ENCODE measurements around the gene FUZ.
A peak's percentile ranks its signal among the peaks of the same experiment; 100 is the strongest.

FUZ gene

DNA sequence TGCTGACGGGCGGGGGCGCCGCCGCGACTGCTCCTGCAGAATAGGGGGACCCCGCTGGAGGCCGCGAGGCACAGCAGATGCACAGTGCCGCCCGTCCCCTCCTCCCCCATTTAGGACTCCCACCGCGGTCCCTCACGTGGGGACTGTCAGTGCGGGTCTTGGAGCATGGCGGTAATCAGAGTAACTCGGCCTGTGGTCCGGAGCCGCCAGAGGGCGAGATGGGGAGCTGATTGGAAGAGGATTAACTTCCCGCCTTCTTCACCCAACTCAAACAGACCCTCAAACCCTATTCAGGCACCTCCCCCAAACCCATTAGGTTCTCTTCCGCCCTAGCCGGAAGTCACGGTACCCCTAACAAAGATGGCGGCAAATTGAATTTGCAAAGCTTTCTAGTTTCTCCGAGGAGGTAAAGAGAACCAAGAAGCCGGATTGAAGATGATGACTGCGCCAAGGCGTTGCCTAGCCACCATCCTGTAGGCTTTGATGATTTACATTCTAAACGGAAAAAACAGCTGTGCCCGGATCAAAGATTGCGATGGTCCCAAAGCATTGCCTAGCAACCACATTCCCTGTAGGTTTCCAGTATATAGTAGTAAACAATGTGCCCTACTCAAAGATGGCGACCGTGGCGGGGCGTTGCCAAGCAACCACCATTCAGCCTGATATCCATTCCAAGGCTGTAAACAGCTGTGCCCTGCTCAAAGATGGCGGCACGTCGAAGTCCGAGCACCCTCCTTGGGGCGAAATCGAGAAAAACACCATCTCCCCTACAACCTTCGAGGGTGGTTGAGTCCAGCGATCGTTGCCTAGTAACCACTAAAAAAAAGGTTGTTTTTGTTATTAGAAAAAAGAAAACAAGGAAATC is at the start of gene FUZ:
Gene FUZ, minus strand, starts transcription at position 296 of the 865 bp plus-strand sequence. Its CDS starts 186 bp downstream, at position 110.
- no peaks in the 10 kb centered on the region for H3K36me3 ChIP-seq (ENCODE audit: insufficient read depth, low read length)
- H3K27ac ChIP-seq (ENCODE audit: low read depth, low read length) = peak within 1 kb of the TSS; percentile 29
- no peaks in the 10 kb centered on the region for H3K27me3 ChIP-seq (ENCODE audit: control insufficient read depth in 1 of 2, insufficient read depth in 2 of 2, low read length in 2 of 2)
- peaks cover 24% of the 10 kb centered on the region for H3K4me1 ChIP-seq (ENCODE audit: insufficient read depth, low read length)
- peak within 1 kb of the TSS; percentile 63 for H3K9ac ChIP-seq (ENCODE audit: low read length)
- peak within 1 kb of the TSS; percentile 38 to 92 for H3K4me3 ChIP-seq (ENCODE audit: low read depth in 1 of 2, low read length in 2 of 2)
- H3K9me3 ChIP-seq (ENCODE audit: low read length) = no peaks in the 10 kb centered on the region

- Histone ChIP-seq H3K9me3 (ENCODE audit: low read length) (no peaks in the 10 kb centered on the region), H3K9ac (ENCODE audit: low read length) (no peak overlapping the region), H3K27me3 (ENCODE audit: control insufficient read depth in 1 of 2, insufficient read depth in 2 of 2, low read length in 2 of 2) (no peaks in the 10 kb centered on the region), H3K36me3 (ENCODE audit: insufficient read depth, low read length) (peaks cover 22% of the 10 kb centered on the region), H3K4me3 (ENCODE audit: low read depth in 1 of 2, low read length in 2 of 2) (no peak overlapping the region), H3K4me1 (ENCODE audit: insufficient read depth, low read length) (peaks cover 21% of the 10 kb centered on the region), H3K27ac (ENCODE audit: low read depth, low read length) (no peak overlapping the region)
Measured at GRCh38 chr19:49862391-49863253, 49.5 kb upstream of the FUZ start.

DNA sequence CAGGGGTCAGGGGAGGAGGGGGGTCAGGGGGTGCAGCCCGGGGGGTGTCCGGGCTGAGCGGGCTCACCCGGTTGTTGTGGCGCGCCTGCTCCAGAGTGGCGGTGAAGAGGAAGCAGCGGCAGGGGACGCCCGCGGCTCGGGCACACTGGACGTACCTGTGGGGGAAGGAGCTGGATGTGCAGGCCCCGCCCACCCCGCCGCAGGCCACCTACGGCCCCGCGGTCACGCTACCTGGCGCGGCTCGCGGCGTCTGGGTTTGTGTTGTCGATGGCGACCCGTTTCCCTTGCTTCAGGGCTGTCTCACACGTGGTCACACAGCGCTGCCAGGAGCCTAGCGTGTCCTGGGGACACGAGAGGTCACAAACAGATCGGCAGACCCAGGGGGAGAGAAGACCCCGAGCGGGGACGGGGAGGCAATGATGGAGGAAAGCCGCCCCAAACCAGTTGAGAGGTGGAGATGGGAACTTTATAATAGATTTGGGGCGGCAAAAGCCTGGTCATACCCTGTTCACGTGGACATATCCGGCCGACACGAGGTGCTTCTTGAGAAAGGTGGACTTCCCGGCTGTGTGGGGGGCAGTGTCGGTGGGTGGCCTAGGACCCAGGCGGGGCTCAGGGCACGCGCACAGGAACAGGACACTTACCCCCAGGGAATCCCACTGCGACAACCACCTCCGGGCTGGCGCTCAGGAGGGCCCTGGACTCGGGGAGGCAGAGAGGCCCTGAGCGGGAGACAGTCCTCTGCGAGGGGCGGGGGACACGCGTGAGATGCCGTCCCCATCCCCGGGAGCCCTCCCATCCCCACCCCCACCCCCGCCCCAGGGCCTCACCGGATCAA is 48.7 kb upstream of the FUZ start:
- H3K4me1 ChIP-seq (ENCODE audit: insufficient read depth, low read length) = peaks cover 20% of the 10 kb centered on the region
- no peak overlapping the region for H3K4me3 ChIP-seq (ENCODE audit: low read depth in 1 of 2, low read length in 2 of 2)
- H3K27ac ChIP-seq (ENCODE audit: low read depth, low read length) = no peak overlapping the region
- no peaks in the 10 kb centered on the region for H3K27me3 ChIP-seq (ENCODE audit: control insufficient read depth in 1 of 2, insufficient read depth in 2 of 2, low read length in 2 of 2)
- no peak overlapping the region for H3K9ac ChIP-seq (ENCODE audit: low read length)
- H3K36me3 ChIP-seq (ENCODE audit: insufficient read depth, low read length) = peaks cover 26% of the 10 kb centered on the region
- no peaks in the 10 kb centered on the region for H3K9me3 ChIP-seq (ENCODE audit: low read length)

DNA sequence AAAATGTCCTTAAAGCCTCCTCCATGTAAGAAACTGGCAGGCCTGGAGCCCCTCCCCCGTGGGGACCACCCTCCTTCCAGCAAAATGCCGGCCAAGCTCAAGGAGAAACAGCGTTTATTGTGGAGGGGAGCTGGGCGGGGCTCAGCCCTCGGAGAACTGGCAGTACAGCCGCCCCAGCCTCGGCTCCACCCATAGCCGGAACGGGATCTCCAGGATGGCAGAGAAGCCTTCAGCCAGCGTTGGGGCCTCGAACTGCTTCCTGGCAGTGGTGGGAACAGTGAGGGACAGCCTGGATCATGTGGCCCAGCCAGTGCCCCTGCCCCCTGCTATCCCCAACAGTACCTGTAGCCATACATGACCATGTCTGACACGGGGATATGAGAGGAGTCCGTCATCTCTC is 48.0 kb upstream of the FUZ start:
- Histone ChIP-seq H3K27me3 (ENCODE audit: control insufficient read depth in 1 of 2, insufficient read depth in 2 of 2, low read length in 2 of 2) (no peaks in the 10 kb centered on the region), H3K9ac (ENCODE audit: low read length) (no peak overlapping the region), H3K4me3 (ENCODE audit: low read depth in 1 of 2, low read length in 2 of 2) (no peak overlapping the region), H3K36me3 (ENCODE audit: insufficient read depth, low read length) (peaks cover 26% of the 10 kb centered on the region), H3K4me1 (ENCODE audit: insufficient read depth, low read length) (peaks cover 14% of the 10 kb centered on the region), H3K27ac (ENCODE audit: low read depth, low read length) (peak overlapping the region; percentile 42), H3K9me3 (ENCODE audit: low read length) (no peaks in the 10 kb centered on the region)

DNA sequence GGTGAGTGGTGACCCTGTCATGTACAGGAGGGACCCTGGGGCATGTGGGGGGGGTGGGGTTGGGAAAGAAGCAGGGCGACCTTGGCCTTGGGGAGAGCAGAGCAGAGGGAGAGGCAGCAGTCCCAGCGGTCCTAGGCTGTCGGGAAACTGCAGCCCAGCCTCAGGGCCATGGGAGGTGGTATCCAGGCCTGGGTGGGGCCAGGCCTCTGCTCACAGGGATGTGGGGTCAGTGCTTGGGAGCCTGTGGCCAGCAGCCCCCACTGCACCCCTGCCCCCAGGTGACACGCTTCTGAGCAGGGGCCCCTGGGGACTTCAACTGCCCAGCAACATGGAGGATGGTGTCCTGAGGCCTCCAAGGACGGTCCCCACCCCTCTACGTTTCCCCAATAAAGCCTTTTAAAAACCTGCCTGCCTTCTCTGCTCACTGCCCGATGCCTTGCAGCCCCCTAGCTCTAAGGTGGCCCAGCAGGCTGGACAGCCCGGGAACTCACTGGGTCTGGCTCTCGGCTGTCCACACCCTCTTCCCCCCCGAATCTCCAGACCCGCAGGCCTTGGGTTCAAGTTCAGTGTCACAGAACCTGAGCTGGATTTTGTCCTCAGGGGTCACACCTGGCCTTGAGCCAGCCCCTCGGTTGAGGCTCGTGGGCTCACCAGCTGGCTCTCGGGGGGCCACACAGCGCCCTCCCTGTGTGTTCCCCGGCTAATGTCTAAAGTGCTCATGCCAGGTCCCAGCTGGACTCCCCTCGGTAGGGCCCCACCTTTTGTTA is 47.4 kb upstream of the FUZ start:
- Histone ChIP-seq H3K27me3 (ENCODE audit: control insufficient read depth in 1 of 2, insufficient read depth in 2 of 2, low read length in 2 of 2) (no peaks in the 10 kb centered on the region), H3K9ac (ENCODE audit: low read length) (no peak overlapping the region), H3K36me3 (ENCODE audit: insufficient read depth, low read length) (peaks cover 30% of the 10 kb centered on the region), H3K9me3 (ENCODE audit: low read length) (no peaks in the 10 kb centered on the region), H3K27ac (ENCODE audit: low read depth, low read length) (peak overlapping the region; percentile 42), H3K4me3 (ENCODE audit: low read depth in 1 of 2, low read length in 2 of 2) (no peak overlapping the region), H3K4me1 (ENCODE audit: insufficient read depth, low read length) (peaks cover 8% of the 10 kb centered on the region)

- H3K27ac ChIP-seq (ENCODE audit: low read depth, low read length) = no peak overlapping the region
- no peak overlapping the region for H3K4me3 ChIP-seq (ENCODE audit: low read depth in 1 of 2, low read length in 2 of 2)
- H3K9me3 ChIP-seq (ENCODE audit: low read length) = no peaks in the 10 kb centered on the region
Measured at GRCh38 chr19:49859682-49860335, 46.7 kb upstream of the FUZ start.

GRCh38 chr19:49858088-49858985 is 45.2 kb upstream of the FUZ start:
- peaks cover 17% of the 10 kb centered on the region for H3K36me3 ChIP-seq (ENCODE audit: insufficient read depth, low read length)
- H3K27me3 ChIP-seq (ENCODE audit: control insufficient read depth in 1 of 2, insufficient read depth in 2 of 2, low read length in 2 of 2) = no peaks in the 10 kb centered on the region
- no peak overlapping the region for H3K9ac ChIP-seq (ENCODE audit: low read length)
- H3K4me3 ChIP-seq (ENCODE audit: low read depth in 1 of 2, low read length in 2 of 2) = no peak overlapping the region
- H3K27ac ChIP-seq (ENCODE audit: low read depth, low read length) = no peak overlapping the region
- H3K4me1 ChIP-seq (ENCODE audit: insufficient read depth, low read length) = peaks cover 5% of the 10 kb centered on the region
- H3K9me3 ChIP-seq (ENCODE audit: low read length) = no peaks in the 10 kb centered on the region

More at GRCh38 chr19:49859682-49860335, 46.7 kb upstream of the FUZ start:
- H3K4me1 ChIP-seq (ENCODE audit: insufficient read depth, low read length) = peaks cover under 1% of the 10 kb centered on the region
- no peak overlapping the region for H3K9ac ChIP-seq (ENCODE audit: low read length)
- peaks cover 32% of the 10 kb centered on the region for H3K36me3 ChIP-seq (ENCODE audit: insufficient read depth, low read length)
- no peaks in the 10 kb centered on the region for H3K27me3 ChIP-seq (ENCODE audit: control insufficient read depth in 1 of 2, insufficient read depth in 2 of 2, low read length in 2 of 2)

- Histone ChIP-seq H3K4me3 (ENCODE audit: low read depth in 1 of 2, low read length in 2 of 2) (no peak overlapping the region), H3K27me3 (ENCODE audit: control insufficient read depth in 1 of 2, insufficient read depth in 2 of 2, low read length in 2 of 2) (no peaks in the 10 kb centered on the region), H3K9ac (ENCODE audit: low read length) (no peak overlapping the region), H3K9me3 (ENCODE audit: low read length) (no peaks in the 10 kb centered on the region), H3K36me3 (ENCODE audit: insufficient read depth, low read length) (peaks cover 14% of the 10 kb centered on the region), H3K4me1 (ENCODE audit: insufficient read depth, low read length) (peaks cover 11% of the 10 kb centered on the region), H3K27ac (ENCODE audit: low read depth, low read length) (no peak overlapping the region)
Measured at GRCh38 chr19:49857838-49858087, 44.7 kb upstream of the FUZ start.

DNA sequence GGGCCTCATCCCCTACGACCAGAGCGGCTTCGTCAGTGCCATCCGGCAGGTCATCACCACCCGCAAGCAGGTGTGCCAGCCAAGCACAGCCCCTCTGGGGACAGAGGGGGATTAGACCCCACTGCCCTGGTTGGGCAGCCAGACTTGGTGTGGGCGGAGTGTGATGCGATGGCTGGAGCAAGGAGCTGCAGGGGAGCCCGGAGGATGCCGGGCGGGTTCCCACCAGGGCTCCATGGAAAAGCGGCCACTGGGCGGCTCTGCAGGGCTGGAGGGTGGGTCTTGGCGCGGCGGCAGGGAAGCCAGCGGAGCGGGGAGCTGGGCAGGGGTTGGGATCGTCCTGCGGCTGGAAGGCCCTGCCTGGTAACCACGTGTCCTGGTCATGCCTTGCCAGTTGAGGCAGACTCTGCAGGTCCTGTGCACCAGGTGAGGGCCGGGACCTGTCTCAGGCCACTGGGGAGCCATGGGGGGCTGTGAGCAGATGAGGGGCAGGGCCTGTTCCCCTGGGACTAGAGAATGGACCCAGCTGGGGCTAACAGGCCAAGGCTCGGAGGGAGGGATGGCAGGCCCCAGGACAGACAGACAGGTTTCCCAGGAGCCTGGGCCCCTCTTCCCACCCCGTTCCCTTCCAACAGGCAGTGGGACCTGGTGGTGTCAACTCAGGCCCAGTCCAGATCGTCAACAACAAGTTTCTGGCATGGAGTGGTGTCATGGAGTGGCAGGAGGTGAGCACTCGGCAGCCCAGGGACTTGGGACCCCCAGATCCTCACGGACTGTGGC is 44.2 kb upstream of the FUZ start:
- no peaks in the 10 kb centered on the region for H3K9me3 ChIP-seq (ENCODE audit: low read length)
- H3K4me1 ChIP-seq (ENCODE audit: insufficient read depth, low read length) = peaks cover 16% of the 10 kb centered on the region
- H3K36me3 ChIP-seq (ENCODE audit: insufficient read depth, low read length) = peaks cover 14% of the 10 kb centered on the region
- H3K27ac ChIP-seq (ENCODE audit: low read depth, low read length) = no peak overlapping the region
- no peak overlapping the region for H3K4me3 ChIP-seq (ENCODE audit: low read depth in 1 of 2, low read length in 2 of 2)
- H3K27me3 ChIP-seq (ENCODE audit: control insufficient read depth in 1 of 2, insufficient read depth in 2 of 2, low read length in 2 of 2) = no peaks in the 10 kb centered on the region
- no peak overlapping the region for H3K9ac ChIP-seq (ENCODE audit: low read length)
